WI38 (cell line): ENCODE measurements around the gene KRTAP10-7.
"Not testable (repeated sequence)": the region's sequence is repeated elsewhere in the genome, so short reads cannot be mapped to it uniquely, and the experiment has no call there.

ENCODE experiments used
- H3K4me3 ChIP-seq: 2 replicates; pipeline ENCODE4 v1.5.1; 2011; ENCODE audit warnings: low read depth, mild to moderate bottlenecking, control low read depth, low read length
- CTCF ChIP-seq: IDR thresholded peaks from 2 replicates; pipeline ENCODE4 v1.5.1; 2012; ENCODE audit warnings: low read depth, mild to moderate bottlenecking, control low read depth, low read length

KRTAP10-7 gene

GRCh38 chr21:44568261-44568660, 32.1 kb upstream of the KRTAP10-7 start:
- H3K4me3 ChIP-seq: no peak overlapping the region
- TF ChIP-seq CTCF: no peak

- TF ChIP-seq CTCF: no peak
- H3K4me3 ChIP-seq: no peak overlapping the region
These were observed 31.5 kb upstream of the KRTAP10-7 start for GRCh38 chr21:44568667-44569556.

GRCh38 chr21:44569861-44570517, 30.4 kb upstream of the KRTAP10-7 start:
- no peak overlapping the region for H3K4me3 ChIP-seq
- TF ChIP-seq CTCF: no peak

- TF ChIP-seq CTCF: no peak
- no peak overlapping the region for H3K4me3 ChIP-seq
These were observed 29.1 kb upstream of the KRTAP10-7 start for GRCh38 chr21:44571296-44571695.

- no peak for TF ChIP-seq CTCF
- no peak overlapping the region for H3K4me3 ChIP-seq
These were observed 28.3 kb upstream of the KRTAP10-7 start for GRCh38 chr21:44571844-44572782.

GRCh38 chr21:44572959-44573583, 27.3 kb upstream of the KRTAP10-7 start:
- no peak overlapping the region for H3K4me3 ChIP-seq
- no peak for TF ChIP-seq CTCF

- H3K4me3 ChIP-seq: not testable (repeated sequence)
These were observed 26.6 kb upstream of the KRTAP10-7 start, which contains the start of gene KRTAP10-4 for GRCh38 chr21:44573630-44574456. KRTAP10-4 (plus strand) TSS chr21:44573729; CDS start chr21:44573759, 30 bp downstream.
